BJ (cell line): ENCODE measurements around the gene FAF1. TPM values are rescaled to one million over a fixed set of nuclear protein-coding genes. Genes with fewer than 3 reads are reported as not detected.

Experiments
- CTCF ChIA-PET: fragments of 350-600 bp; formaldehyde crosslinking; extraction: SDS; loops from one replicate; lab custom pipeline; 2021; ENCODE audit warnings: antibody characterized with exemption, inconsistent platforms; lab: Yijun Ruan, JAX
- POLR2A ChIA-PET: fragments of 300-600 bp; sonication (Branson Sonifier 250); formaldehyde crosslinking; extraction: SDS; loops from one replicate; lab custom pipeline; 2021; ENCODE audit warnings: antibody characterized with exemption; lab: Charles Lee
- DNase-seq: peaks from one replicate; pipeline ENCODE4 v3.0.0-alpha.2; 2011; ENCODE audit warnings: low read depth
- H3K27me3 ChIP-seq: 2 replicates; pipeline ENCODE4 v1.6.0; 2011; ENCODE audit warnings: low read length; ENCODE audit not compliant: control insufficient read depth, insufficient read depth
- H3K36me3 ChIP-seq: 2 replicates; pipeline ENCODE4 v1.5.1; 2011; ENCODE audit warnings: low read length; ENCODE audit not compliant: control insufficient read depth, insufficient read depth
- H3K4me3 ChIP-seq: 2 replicates; pipeline ENCODE4 v1.5.1; 2011; ENCODE audit warnings: low read depth, mild to moderate bottlenecking, control low read depth, low read length
- polyA plus RNA-seq: library from polyadenylated mRNA; depleted of rRNA; stranded (reverse); fragments of >200 nt; gene quantifications from 2 replicates; pipeline ENCODE4 v1.2.3, GENCODE V29; 2011
- TF ChIP-seq, protein P1 (sequence below): IDR thresholded peaks from 2 replicates; pipeline ENCODE4 v1.5.1; 2011; ENCODE audit warnings: low read depth, mild to moderate bottlenecking, control low read depth, inconsistent platforms, low read length, moderate library complexity; ENCODE audit not compliant: insufficient read depth

FAF1 gene
- polyA plus RNA-seq, 1 experiment = 15.5 TPM

GRCh38 chr1:50417946-50418599 lies 542.0 kb downstream of the FAF1 start:
- ChIA-PET CTCF (no interaction called here), POLR2A (no interaction called here)
- Histone ChIP-seq H3K27me3 (peaks cover 77% of the 10 kb centered on the region), H3K36me3 (no peaks in the 10 kb centered on the region), H3K4me3 (no peak overlapping the region)
- DNase-seq = no peak
- TF ChIP-seq, protein P1, sequence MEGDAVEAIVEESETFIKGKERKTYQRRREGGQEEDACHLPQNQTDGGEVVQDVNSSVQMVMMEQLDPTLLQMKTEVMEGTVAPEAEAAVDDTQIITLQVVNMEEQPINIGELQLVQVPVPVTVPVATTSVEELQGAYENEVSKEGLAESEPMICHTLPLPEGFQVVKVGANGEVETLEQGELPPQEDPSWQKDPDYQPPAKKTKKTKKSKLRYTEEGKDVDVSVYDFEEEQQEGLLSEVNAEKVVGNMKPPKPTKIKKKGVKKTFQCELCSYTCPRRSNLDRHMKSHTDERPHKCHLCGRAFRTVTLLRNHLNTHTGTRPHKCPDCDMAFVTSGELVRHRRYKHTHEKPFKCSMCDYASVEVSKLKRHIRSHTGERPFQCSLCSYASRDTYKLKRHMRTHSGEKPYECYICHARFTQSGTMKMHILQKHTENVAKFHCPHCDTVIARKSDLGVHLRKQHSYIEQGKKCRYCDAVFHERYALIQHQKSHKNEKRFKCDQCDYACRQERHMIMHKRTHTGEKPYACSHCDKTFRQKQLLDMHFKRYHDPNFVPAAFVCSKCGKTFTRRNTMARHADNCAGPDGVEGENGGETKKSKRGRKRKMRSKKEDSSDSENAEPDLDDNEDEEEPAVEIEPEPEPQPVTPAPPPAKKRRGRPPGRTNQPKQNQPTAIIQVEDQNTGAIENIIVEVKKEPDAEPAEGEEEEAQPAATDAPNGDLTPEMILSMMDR = no peak

DNA sequence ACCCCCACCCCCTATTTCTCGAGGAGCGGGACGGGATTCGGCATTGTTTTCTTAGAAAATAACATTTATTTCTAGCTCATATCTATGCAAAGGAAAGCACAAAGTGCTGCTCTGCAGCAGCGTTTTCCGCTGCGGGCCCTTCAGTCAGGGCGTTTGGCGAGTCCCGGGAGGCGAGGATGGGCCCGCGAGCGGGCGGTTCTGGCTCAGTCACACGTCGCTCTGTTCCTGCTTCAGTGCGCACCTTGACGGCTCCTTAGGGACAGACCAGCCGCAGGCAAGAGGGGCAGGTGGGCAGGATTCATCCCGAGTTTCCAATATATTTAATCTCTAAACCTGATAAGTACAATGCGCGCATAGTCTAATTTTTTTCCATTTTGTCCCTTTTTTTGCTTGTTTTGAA lies 542.6 kb downstream of the FAF1 start:
- POLR2A ChIA-PET = no interaction called here
- no peak overlapping the region for H3K4me3 ChIP-seq
- H3K27me3 ChIP-seq = peaks cover 72% of the 10 kb centered on the region
- TF ChIP-seq, protein P1 = no peak
- CTCF ChIA-PET = no interaction called here
- DNase-seq = no peak
- no peaks in the 10 kb centered on the region for H3K36me3 ChIP-seq

DNA sequence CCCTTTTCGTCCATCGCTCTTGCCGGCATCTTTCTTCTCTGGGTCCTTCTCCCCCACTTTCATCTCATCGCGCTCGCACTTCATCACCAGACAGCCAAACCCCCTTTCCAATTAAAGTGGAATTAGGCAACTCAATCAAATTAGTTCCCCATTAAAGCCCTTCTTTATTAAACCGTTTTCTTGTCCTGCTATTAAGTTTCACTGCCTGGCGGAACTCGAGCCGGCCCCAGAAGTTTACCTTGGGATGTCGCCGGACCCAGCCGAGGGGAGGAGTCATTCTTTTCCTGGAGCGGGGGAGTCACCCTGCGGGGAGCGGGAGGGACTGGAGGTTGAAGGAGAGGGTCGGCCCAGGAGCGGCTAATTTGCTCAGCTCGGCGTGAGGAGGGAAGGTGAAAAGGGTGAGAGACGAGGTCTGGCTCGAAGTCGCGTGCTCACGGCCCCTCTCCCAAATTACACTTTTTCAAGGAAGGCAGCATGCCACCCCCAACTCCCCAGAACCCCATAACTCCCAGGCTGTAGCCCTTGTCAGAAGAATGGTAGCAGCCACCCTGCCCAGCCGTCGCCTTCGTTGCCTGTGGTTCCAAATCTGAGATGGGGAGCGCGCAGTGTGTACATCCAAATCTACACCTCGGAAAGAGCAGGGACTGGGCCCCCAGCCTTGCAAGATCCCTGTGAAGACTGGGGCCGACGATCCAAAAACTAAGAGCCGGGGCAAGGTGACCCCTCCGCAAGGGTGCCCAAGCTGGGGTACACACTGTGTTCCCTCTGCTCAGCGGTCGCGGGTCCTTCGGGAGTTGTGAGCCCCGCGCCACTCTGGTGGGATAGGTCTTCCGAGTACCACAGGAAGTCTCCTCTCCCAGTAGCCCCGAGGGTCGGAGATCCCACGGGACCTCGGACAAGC lies 543.3 kb downstream of the FAF1 start:
- ChIA-PET CTCF (no interaction called here), POLR2A (no interaction called here)
- Histone ChIP-seq H3K36me3 (no peaks in the 10 kb centered on the region), H3K4me3 (no peak overlapping the region), H3K27me3 (peaks cover 67% of the 10 kb centered on the region)
- DNase-seq = no peak
- TF ChIP-seq, protein P1 = no peak

GRCh38 chr1:50416150-50416527 lies 543.9 kb downstream of the FAF1 start:
- Histone ChIP-seq H3K27me3 (peaks cover 63% of the 10 kb centered on the region), H3K4me3 (no peak overlapping the region), H3K36me3 (no peaks in the 10 kb centered on the region)
- ChIA-PET POLR2A (no interaction called here), CTCF (no interaction called here)
- no peak for DNase-seq
- TF ChIP-seq, protein P1 = no peak
